Nucleus accumbens (tissue), 56 donors: ENCODE results near the gene PPP3CA.
"Not testable (repeated sequence)": the region's sequence is repeated elsewhere in the genome, so short reads cannot be mapped to it uniquely, and the experiment has no call there.

ENCODE experiments used
- DNase-seq, 56 donors: peaks; one replicate each; lab custom pipeline; 2025; lab: John Stamatoyannopoulos, UW

PPP3CA gene

DNA sequence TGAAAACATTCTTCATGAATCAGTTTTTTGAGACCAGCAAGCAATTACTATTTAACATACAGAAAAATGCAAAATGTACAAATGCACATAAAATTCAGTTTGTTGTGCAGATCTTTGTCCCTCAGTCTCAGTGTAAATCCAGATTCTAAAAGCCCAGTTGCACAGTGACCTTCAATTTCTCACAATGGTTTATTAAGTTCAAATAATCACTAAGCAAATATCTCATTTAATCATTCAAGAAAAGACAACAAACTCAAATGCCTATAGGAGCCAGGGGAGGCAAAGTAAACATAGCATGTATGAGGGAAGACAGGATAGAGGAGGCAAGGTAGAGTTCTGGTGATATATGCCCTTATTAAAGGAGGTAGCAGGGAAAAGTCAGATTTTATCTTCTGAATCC, 82.8 kb downstream of the PPP3CA start:
- DNase-seq: no peak

DNA sequence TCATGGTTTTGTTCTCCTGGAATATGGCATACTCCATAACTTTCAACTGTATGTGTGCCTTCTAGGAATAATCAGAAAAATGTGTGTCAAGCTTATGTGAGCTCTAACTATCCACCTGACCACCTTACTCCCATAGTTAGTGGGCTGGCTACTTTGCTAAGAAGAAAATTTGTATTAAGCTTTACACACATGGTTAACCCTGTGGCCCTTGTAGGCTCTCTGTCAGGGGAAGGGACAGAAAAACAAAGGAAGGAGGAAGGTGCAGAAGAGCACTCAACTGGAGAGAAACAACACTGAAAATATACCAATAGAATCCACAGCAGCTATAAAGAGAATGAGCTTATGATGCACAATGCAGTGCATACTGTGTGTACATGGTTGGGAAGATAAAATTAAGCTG, 84.6 kb downstream of the PPP3CA start:
- no peak for DNase-seq

DNA sequence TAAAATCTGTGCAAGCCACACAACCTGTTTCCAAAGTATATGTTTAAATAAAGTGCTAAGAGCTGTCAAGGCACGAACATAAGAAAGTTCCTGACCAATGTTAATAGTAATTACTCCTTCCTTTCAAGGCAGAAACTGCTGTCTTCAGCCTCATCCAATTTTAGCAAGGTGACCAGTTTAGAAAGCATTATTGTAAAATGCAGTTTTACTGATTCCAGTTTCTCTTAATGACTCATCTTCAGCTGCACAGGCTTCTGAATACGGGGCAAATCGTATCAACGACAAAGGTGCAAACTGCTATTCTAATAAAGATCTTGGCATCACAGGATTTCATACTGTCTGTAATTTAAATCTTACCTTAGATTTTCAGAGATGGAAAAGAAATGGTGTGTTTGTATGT, 87.5 kb downstream of the PPP3CA start:
- no peak for DNase-seq

DNA sequence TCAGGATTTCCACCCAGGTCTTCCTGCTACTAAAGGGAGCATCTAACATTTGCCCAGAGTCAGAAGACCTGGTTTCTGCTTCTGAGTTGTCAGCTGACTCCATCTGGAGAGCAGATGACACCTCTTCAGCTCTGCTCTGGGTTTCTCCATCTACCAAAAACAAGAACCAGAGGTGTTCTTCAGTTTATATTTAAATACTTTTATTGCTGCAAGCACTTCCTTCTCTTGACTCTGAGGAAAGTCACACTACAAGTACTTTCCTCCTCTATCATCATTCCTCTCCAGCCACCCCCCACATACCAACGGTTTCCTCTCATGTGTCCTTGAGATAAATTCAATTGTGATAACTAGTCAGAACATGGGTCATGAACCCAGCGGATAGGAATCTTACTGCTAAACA, 88.4 kb downstream of the PPP3CA start:
- DNase-seq: no peak

DNA sequence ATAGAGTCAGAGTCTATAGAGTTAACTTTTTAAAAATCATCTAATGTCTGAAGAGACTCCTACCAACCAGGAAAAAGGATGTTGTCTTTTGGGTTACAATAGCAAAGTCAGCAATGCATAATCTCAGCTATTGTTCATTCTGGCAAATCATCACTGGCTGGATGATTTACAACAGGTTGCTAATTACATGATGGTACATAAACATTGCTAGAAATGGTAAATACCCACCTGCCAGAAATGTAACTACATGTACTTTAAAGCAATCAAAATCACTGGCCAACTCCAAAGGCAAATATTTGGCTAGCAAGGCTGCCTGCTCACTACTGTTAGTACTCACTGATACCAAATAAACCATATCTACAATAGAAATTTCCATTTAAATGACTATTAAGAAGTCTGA, 91.1 kb downstream of the PPP3CA start:
- no peak for DNase-seq

DNA sequence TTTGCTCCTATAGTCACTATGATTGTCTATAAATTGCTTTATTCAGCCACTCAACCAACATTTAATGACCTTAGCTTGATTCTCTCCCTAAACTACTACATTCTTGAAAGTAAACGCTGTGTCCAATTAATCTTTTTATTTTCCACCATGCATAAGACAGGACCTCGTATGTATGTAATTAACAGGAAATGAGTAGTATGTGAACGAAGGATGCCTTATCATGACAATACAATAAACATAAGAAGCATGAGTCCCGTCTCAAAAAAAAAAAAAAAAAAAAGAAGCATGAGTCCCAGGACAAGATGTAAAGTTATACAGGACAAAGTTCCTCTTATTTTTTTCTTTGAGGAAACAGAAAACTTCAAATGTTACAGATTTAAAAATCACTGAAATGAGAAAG, 92.5 kb downstream of the PPP3CA start:
- no peak for DNase-seq

DNA sequence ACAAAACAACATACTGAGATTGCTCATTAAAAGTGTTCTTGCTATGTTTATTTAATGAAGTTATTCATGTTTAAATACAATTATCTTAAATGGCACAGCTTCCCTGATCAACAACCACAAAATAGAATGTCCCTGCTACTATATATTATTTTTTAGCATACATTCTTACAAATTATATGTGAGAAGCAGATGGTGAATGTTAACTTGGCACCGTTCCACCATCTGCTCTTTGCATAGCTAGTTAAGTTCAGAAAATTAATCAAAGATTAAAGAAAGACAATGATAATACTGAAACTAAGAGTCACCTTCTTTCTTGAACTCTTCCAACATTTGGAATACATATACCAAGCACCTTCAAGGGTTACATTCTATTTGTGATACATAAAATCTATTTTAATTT, 94.2 kb downstream of the PPP3CA start:
- no peak for DNase-seq

DNA sequence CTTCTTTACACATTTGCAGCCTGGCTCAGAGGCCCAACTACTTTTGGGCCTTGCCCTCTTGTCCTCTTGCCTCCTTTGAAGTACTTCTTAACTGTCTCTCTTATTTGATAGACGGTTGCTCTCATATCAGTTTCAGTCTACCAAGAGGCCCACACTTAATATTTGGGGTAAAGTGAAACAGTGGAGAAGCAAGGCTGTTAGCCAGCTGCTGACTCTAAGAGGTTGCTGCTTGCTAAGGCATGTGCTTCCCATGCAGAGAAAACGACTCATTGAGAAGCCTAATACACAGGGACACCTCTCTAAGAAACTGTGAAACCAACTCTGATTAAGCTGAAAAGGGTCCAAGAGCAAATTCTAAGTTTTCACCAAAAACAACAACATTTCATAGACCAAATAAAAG, 94.6 kb downstream of the PPP3CA start:
- no peak for DNase-seq

DNA sequence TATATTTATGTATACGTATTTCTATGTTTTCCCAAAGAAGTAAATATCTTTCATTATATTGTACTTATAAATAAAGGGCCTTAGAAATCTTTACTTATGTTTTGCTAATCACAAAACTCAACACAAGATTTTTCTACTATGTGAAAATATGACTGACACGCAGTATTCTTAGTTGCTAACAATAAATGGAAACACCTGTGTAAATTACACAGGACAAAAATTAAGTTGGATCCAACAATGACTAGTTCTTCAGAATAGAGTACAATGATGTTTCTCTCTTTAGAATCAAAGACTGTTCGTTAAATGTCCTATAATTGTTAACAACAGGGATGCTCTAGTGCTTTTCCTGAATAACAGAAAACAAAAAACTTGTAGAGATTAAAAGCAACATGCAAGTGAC, 96.1 kb downstream of the PPP3CA start:
- DNase-seq: no peak

DNA sequence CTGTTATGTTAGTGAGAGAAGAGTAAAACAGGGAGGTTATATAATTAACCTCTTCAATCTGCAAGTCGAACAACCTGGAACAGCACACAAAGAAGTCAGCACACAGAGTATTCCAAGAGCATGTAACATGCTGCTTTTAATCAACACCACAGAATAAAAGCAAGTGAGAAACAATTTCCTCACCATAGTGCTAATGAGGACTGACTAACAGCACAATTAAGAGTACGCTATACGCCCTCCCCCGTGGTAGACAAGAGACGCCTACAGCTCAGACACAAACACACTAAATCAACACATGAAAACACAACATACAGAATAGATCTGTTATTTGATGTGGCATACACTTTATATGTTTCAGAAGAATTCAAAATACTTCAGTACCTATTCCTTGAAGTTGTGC, 103.0 kb downstream of the PPP3CA start:
- no peak for DNase-seq

DNA sequence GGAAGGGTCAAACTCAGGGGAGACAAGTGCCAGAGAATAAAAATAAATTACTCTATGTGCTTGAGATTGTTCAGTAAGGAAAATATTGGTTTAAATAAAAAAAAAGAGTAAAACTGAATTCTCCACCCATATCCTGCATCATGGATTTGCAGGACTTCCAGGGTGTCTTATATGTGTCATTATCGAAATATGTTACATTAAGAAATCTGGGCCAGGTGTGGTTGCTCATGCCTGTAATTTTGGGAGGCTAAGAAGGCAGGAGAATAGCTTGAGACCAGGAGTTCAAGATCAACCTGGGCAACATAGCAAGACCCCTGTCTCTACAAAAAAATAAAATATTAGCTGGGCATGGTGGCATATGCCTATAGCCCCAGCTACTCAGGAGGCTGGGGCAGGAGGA, 104.9 kb downstream of the PPP3CA start:
- DNase-seq: no peak

DNA sequence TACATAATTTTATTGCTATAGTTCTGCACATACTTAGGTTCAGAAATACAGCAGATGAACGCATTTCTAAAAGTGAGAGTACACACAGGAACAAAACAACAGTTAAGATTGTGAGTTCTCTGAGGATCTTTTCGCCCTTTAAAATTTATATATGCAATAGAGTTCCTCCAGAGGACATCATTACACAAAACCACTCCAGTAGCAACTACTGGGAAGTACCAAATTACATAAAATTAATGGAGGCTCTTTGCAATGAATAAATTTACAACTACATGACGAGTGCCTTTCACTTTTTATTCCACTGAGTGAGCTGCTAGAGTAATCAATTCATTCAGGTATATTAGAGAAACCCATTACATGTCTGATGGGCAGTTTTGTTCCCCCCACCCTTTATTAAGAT, 107.2 kb downstream of the PPP3CA start:
- no peak for DNase-seq

DNA sequence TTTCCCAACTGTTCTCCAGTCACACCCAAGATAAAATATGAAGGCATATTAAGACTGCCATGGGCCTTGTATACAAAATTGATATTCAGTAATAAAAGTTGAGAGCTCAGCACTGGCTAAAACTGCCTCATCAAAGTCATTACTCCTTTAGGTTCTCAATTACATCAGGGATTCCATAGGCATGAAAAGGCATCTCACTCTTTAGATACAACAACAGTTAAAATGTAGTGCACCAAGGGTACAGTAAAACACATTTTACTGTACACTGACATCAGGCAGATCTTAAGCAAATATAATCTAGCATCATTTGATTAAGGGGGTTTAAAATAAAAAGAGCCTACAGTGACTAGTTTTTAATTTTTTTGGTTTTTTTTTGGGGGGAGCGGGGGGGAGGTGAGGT, 107.7 kb downstream of the PPP3CA start:
- DNase-seq: no peak

DNA sequence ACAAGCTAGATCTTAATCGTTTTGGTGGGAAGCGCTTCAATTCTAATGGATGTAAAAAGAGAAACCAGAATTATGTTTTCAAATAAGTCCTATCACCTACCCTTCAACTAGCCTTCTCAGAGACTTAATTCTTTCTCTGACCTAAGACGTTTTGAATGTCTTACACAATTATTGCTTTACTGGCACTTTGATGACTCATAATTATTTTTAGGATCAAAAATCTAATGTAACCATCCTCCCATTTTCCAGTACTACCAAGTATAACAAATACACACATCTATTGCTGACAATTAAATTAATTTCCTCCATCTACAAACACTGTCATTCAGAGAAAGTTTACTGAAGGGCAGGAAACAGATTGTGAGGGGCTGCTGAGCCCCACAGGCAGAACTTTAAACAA, 108.6 kb downstream of the PPP3CA start:
- DNase-seq: no peak

DNA sequence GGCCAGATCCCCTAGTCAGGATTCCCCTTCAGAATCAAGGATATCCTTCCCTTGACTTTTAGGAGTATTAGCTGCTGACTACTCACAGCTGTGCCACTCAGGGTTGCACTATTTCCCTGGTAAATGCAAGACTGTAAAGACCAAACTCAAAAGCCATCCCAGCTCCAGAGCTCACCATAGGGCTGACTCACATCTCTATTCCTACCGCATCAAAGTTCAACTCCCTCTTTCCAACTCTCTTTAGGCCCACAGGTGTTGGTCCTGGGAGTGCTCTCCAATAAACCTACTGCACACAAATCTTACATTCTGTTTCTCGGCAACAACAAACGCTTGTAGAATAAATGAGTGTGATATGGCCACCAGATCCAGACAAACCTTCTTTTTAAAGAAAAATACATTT, 109.6 kb downstream of the PPP3CA start:
- DNase-seq: no peak

DNA sequence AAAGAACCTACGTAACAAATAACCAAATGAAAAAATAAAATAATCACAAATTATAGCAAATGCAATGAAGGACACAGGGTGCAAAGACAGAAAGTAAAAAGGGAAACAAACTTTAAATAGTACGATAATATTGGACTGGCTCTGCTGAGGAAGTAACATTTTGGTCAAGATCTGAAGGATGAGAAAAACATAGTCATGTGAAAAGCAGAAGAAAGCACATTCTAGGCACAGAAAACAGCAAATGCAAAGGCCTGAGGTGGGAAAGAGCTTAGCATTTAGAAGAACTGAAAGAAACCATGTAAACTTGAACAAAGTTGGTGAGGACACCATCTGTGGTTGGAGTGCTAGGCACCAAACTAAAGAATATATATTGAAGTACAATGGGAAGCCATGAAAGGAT, 111.2 kb downstream of the PPP3CA start:
- DNase-seq: no peak

DNA sequence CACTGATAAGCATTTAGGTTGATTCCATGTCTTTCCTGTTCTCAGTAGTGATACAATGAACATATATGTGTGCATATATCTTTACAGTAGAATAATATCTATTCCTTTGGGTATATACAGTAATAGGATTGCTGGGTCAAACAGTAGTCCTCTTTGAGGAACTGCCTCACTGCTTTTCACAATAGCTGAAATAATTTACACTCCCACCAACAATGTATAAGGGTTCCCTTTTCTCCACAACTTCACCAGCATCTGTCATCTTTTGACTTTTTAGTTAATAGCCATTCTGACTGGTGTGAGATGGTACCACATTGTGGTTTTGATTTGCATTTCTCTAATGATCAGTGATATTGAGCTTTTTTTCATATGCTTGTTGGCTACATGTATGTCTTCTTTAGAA, 113.2 kb downstream of the PPP3CA start:
- not testable (repeated sequence) for DNase-seq

DNA sequence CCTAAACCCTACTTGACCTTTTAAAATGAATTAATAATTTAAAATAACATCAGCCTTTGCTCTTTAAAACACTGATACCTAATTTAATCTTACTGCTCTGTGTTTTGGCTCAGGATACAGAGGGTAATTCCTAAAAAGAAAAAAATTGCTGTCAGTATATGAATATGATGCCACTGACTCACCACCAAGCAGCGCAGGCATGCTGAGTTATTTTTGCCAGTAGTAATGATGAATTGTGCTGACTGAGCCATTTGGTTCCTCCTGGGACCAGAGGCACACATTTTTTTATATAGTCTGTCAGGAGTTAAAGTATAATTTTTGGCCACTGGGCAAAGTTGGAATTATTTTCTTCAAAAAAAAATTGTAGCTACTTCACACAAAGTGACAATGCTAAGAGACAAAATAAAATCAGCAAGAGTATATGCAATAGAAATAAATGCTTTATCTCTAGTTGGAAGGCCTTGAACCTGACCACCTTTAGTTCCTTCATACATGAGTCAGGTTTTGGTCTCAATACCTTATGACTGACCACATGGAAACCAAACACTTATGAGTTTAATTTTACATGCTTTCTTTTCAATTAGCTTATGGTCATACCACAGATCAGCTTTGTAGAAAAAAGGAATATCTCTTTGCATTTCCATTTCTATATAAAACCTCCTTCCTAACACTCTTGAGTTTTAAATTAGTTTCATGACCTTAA, 115.1 kb downstream of the PPP3CA start:
- DNase-seq: peak in 8 of 56 donors; percentile 1 to 30 (median 4)

DNA sequence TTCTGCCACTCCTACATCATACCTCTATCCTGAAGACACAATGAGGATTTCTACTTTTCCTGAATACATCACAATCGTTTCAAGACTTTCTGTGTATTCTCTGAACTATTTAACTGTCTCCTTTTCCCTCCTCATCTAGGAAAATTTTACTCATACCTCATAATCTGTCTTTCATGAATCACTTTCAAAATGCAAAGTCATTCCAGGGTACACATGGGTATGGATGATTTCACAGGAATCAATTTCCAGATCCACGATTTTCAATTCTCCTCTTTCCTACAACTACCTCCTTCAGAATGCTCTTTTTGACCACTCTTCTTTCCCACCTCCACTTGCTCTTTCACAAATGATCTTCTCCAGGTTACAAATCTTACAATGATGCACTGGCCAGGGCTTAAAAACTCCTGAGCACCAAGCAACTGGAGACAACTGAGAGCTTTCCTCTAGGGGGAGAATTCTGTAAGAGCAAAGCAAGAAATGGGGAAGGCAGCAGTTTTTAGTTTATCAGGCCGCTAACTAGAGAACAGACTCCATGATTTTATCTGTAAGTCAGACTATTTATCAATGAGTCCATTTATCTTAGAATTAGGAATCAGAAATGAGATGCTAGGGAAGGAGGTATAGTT, 116.4 kb downstream of the PPP3CA start:
- DNase-seq: no peak

DNA sequence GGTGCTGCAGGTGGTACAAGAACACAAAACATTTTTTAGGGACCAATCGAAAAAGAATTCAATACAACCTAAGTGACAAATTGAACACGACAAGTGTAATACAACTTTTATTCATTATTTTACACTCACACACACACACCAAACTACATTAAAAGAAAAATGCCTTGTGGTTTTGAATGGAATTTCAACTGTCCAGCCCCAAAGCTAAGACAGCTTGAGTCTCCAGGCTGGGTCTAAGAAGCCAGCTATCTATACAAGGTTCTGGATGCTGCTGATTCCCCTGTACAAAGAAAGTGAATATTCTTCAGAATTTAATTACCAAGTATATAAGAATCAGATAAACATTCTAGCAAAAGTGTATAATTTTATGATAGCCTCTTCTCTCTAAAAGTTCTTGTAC, 118.2 kb downstream of the PPP3CA start:
- no peak for DNase-seq

DNA sequence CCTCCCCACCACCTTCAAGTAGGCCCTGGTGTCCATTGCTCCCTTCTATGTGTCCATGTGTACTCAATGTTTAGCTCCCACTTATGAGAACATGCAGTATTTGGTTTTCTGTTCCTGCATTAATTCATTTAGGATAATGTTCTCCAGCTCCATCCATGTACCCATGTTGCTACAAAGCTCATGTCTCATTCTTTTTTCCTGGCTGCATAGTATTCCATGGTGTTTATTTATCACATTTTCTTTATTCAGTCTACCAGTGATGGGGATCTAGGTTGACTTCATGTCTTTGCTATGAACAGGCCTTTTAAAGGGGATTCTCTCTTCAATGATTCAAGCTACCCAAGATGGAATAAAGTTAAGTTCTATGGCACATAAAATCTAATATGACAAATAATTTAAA, 119.6 kb downstream of the PPP3CA start:
- no peak for DNase-seq

DNA sequence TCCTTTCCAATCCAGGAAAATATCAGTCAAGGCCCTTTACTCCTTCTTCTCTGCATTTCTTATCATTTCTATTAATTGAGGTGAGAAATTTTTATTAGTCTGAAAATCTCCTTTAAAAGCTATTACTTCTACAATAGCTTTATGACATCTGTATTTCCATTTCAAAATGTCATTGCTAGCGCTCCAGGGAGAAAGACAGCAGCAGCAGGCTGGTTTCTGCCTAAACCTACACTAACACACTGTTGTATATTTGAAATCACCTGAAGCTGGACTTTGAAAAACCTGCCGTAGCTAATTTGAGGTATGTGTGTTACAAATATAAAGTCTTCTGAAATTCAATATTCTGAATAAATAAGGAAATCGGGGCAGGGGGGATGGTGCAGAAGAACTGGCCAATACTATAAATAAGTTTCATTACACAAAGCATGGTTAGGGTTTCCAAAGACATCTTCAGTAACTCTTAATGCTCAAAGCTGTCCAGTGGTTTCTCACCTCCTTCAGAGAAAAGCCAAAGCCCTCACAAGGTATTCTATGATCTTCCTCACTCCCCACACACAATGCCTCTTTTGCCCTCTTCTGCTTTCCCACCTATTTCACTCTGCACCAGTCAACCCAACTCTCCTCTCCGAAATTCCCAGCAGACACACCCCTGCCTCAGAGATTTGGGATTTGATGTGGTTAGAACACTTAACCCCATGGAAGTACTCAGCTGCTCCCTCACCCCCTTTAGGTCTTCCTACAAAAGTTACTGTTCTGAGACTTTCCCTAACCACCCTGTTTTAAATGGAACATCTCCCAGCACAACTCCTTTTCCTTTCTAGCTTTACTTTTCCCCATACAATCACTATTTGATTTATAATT, 122.7 kb downstream of the PPP3CA start:
- no peak for DNase-seq
